CD1c-positive myeloid dendritic cell (primary cell): ENCODE results near the gene ATXN2L.
"Not testable (repeated sequence)": the region's sequence is repeated elsewhere in the genome, so short reads cannot be mapped to it uniquely, and the experiment has no call there.

ENCODE experiments used
- DNase-seq: peaks from one replicate; pipeline ENCODE4 v3.0.0-alpha.2; 2016; ENCODE audit errors: extremely low spot score

ATXN2L gene

GRCh38 chr16:28872952-28873351 is 50.2 kb downstream of the ATXN2L start:
- DNase-seq, result no peak

- DNase-seq, result peak; percentile 62
Measured at GRCh38 chr16:28873543-28874201, 50.9 kb downstream of the ATXN2L start.

GRCh38 chr16:28874406-28874805 is 51.6 kb downstream of the ATXN2L start:
- no peak for DNase-seq

GRCh38 chr16:28875134-28876018 is 52.6 kb downstream of the ATXN2L start:
- no peak for DNase-seq

GRCh38 chr16:28876019-28876659 is 53.3 kb downstream of the ATXN2L start:
- DNase-seq, result no peak

GRCh38 chr16:28876973-28877654 is 54.3 kb downstream of the ATXN2L start:
- DNase-seq, result peak; percentile 21

- DNase-seq, result no peak
Measured at GRCh38 chr16:28877655-28878000, 54.8 kb downstream of the ATXN2L start.

- DNase-seq, result no peak
Measured at GRCh38 chr16:28878083-28878926, 55.5 kb downstream of the ATXN2L start, which contains the start of gene ATP2A1. Gene ATP2A1, plus strand, starts transcription at chr16:28878488. Its CDS starts 184 bp downstream, at chr16:28878672.

- DNase-seq, result no peak
Measured at GRCh38 chr16:28879261-28879840, 56.6 kb downstream of the ATXN2L start.

- peak; percentile 93 for DNase-seq
Measured at GRCh38 chr16:28879841-28880588, 57.2 kb downstream of the ATXN2L start.

GRCh38 chr16:28880589-28880915 is 57.8 kb downstream of the ATXN2L start:
- no peak for DNase-seq

- no peak for DNase-seq
Measured at GRCh38 chr16:28880955-28881354, 58.2 kb downstream of the ATXN2L start.

- not testable (repeated sequence) for DNase-seq
Measured at GRCh38 chr16:28881565-28881964, 58.8 kb downstream of the ATXN2L start.

GRCh38 chr16:28882551-28883160 is 59.9 kb downstream of the ATXN2L start:
- DNase-seq, result no peak

GRCh38 chr16:28883221-28883996 is 60.6 kb downstream of the ATXN2L start:
- DNase-seq, result no peak

- DNase-seq, result no peak
Measured at GRCh38 chr16:28884045-28884444, 61.2 kb downstream of the ATXN2L start.
